GM21786 (cell line): ENCODE measurements around the gene CAPSL.
"Not testable (repeated sequence)": the region's sequence is repeated elsewhere in the genome, so short reads cannot be mapped to it uniquely, and the experiment has no call there.

ENCODE experiments used
- ATAC-seq: cut with Tn5 transposase; IDR thresholded peaks from one replicate; pipeline ENCODE4 v1.9.1; 2021; ENCODE audit not compliant: unreplicated experiment

The CAPSL gene

DNA sequence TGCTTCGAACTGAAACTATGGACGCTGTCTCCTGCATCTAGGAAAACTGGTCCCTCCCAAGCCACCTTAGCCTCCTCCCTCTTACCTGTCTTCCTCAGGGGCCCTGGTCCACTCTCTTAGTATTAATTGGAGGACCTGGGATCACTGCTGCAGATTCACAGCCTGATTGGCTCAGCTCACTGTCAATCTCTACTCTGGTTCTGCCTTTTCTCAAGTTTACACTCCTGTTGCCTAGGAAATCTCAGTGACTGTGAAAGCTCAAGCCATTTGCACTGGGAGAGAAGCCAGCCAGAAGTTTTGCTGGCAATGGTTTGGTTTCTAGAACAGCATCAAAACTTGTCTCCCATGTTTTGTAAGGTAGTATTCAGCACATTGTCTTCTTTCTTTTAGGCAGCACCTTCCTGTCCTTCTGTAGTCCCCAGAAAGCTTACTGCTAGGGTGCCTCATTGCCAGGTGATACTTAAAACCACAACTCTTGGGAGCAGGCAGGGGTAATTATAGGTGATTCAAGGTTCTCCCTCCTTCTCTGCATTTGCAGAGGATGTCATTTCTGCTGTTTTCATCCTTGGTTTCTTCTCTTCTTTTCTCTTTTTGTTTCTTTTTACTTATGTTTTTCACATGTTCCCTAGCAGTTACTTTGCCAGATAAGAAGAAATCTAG is at the start of gene CAPSL:
CAPSL (minus strand) TSS at position 55 of the 660 bp plus-strand sequence. CDS start 17,502 bp downstream, outside the sequence.
- ATAC-seq = no peak

DNA sequence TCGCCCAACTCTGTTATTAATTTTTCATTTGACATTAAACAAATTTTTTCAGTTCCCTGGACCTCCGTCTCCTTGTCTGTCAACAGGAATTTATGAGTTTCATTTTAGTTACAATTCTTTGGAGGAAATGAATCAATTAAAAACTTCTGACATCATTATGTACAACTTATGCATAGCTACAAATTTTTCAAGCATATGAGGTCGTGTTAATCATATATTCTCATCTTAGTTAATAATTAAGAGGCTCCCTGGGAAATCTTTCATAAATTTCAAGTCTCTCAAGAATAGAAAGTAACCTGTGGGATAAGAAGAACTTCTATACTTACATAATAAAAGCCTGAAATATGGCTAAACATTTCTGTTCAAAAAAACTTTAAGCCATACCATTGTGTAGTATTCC is 49.4 kb upstream of the CAPSL start:
- no peak for ATAC-seq

DNA sequence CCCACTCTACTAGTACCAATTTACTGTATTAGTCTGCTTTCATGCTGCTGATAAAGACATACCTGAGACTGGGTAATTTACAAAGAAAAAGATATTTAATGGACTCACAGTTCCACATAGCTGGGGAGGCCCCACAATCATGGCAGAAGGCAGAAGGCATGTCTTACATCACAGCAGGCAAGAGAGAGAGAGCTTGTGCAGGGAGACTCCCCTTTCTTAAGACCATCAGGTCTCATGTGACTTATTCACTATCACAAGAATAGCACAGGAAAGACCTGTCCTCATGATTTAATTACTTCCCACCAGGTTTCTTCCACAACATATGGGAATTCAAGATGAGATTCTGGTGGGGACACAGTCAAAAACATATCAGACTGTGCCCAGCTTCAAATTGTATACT is 41.3 kb upstream of the CAPSL start:
- ATAC-seq = no peak

DNA sequence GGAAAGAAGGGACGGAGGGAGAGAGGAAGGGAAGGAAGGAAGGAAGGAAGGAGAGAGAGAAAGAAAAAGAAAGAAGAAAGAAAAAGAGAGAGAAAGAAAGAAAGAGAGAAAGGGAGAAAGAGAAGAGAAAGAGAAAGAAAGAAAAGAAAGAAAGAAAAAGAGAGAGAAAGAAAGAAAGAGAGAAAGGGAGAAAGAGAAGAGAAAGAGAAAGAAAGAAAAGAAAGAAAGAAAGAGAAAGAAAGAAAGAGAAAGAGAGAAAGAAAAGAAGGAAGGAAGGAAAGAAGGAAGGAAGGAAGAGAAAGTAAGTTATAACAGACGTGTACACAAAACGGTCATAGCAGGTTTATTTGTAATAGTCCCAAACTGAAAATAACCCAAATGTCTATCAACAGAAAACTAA is 38.4 kb upstream of the CAPSL start:
- ATAC-seq = not testable (repeated sequence)

DNA sequence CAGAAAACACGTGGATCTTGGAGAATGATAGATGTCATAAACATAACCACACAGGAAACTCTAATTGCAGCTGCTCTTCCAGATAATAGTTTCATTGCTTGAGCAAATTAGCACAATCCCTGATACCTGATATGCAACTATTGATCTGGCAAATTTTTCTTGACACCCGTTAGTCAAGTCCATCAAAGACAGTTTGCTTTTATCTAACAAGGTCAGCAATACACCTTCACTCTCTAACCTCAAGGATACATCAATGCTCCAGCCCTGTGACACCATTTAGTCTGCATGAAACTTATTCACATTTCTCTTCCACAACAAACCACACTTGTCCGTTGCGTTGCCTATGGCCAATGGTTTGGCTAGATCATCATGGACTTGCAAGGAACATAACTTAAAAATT is 36.1 kb upstream of the CAPSL start:
- no peak for ATAC-seq

DNA sequence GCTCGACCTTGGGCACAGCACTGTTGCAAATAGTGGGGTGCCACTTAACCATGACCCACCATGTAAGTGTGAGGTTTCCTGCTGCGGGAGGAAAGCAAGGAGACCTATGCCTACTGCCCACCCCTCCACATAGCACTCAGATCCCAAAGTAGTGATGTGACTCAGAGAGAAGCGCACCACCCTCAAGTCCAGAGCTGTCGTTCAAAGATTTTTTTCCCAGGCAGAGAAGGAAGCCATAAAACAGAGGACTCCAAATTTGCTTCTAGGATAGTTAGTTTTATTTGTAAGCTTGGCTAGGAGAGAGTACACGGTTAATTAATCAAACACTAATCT is 33.4 kb upstream of the CAPSL start:
- no peak for ATAC-seq

DNA sequence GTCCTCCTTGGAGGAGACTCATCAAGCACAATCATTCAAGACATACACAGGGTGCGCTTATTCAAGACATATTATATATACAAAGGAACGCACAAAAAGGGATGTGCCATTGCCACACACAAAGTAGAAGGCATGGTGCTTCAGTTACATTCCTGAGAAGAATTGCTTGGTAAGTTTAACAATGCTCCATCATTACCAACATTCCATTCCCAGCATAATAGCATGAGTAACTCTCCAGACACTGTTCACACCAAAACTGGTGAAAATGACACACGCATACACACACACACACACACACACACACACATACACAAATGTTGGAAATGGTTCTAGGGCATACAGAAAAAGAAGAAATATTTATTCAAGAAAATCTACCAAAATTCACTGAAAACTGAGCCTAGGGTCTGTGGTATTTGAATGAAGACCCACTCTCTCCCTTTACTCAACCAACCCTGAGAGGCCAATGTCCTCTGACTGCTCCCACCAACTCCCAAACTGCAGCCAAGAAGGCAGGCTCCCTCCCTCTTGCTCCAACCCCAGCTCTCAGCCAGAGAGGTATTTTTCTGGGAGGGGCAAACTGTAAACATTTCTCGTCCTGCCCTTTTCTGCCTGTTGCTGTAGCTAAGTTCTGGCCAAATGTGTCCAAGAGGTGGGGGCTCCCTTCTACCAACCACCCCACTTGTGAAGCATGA is 32.9 kb upstream of the CAPSL start:
- ATAC-seq = no peak

DNA sequence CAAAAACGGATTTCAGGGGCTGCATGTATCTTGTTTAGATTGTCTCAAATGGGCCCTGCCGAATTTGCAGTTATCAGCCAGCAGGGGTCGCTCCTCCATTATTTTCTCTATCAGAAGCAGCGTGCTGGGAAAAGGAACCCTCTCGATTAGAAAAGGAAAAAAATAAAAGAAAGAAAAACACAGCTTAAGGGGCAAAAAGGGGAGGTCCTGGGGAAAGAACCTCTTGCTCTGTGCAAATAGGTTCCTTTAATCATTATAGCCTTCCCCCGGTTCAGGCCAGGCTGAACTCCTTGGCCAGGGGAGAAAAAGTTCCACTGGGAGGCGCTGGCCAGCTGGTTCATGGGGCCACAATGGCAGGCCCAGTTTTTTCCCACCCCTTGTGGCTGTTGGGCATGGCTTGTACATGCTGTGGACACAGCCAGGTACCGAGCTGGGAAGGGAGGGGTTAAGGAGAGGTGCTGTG is 25.0 kb upstream of the CAPSL start:
- ATAC-seq = no peak

DNA sequence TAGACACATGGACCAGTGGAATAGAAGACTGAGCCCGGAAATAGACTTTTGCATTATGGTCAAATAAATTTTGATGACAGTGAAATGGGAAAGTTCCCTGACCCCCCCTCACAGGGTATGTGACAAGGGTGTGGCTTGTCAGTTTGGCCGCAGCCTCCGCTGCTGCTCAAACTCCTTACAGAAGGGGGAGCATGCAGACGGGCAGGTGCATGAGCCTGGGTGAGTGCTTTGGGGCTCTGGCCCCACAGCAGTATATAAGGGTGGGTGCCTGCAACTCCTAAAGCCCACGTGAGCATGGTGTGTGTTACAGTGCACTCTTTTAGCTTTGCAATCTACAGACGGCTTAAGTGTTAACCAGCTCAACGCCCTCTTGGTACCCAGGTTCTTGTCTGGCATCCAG is 21.9 kb upstream of the CAPSL start:
- ATAC-seq = no peak

DNA sequence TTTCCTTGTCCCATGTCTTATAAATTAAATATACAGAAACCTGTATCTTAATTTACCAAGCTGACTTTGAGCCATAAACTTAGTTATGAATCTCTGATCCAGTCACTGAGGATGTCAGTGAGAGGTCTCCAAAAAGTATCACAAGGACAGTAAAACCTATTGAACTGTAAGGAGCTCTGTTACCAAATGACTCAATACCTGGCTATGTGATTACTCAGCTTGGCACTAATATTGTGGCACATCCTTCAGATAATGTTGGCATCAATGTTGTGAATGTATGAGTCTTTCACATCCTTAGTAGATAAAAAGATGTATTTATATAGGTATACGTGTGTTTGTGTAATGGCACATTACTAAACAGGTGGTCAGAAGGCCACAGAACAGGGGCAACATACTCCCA is 18.0 kb upstream of the CAPSL start:
- ATAC-seq = no peak

DNA sequence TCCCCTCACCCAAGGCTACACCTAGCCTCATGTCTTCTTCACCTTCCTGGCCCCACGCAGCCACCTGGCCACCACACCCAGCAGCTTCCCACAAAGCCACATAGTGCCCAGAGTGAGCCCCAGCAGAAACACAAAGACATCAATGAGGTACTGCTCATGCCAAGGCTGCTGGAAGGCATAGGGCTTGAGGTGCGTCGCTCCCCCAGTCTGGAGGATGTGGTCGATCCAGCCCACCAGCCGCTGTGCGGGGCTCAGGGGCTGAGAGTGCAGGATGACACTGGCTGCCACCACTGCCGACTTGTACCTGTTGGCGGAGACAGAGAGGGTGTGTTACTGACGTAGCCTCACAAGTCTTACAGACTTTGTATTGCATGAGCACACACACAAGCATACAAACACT is 15.8 kb upstream of the CAPSL start:
- ATAC-seq = no peak

DNA sequence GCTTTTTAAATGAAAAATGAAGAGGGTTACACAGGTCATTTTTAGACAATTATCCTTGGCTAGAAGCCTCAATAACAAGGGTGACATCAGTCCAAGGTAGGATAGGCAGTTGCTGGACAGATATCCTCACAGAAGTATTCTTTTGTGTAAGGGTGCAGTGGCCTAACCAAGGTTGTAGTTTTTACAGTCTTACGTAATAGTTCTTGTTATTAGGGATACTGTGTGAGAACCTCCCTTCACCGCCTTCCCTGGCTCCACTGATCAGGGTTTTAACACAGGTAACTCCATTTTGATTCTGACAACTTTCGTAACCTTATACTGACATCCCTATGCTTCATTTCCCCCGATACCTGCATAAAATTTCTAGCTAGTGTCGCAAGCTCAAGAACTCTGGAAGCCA is 8.7 kb upstream of the CAPSL start:
- no peak for ATAC-seq

DNA sequence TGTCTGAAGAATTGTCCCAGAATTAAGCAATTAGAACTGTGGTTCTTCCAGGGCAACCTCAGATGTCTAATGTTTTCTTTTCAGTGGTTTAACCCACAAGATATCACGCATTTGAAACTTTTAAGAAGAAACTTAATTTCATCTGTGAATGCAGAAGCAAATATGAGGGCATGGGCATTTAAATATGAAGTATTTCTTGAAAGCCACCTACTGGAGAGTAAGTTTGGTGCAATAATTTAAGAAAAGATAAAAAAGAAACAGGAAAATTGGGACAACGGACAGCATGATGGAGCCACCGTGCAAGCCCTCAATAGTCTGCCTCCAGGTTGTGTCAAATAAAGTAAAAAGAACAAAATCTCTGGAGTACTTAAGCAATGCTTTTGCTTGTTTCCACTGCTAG is 1.2 kb upstream of the CAPSL start:
- no peak for ATAC-seq

DNA sequence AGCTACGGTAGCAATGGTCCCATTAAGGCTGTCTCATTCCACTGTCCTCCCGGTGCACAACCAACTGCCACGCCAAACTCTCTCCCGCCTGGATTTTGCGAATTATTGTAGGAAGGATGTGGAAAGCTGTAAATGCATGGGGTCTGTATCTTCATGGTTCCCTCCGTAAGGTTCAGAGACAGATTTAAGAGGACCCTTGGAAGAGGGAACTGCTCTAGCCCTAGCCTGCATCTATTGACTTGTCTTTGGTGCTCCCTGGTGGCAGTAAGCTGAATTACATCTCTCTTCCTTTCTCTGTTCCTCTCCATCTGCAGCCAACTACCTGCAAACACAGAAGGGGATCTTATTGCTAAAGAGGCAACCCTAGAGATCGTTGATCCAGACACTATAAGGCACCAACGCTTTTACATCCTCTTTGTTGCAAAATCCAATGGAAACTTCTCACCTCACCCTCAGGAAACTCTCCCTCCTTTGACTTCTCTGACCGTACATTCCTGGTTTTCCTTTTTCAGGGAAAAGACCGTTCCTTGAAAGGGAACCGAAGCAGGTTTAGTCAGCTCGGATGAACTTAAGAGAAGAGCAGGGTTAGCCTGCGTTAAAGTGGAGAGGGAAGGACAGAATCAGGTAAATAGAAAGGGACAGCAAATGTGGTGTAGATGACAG is 11.9 kb downstream of the CAPSL start:
- peak; percentile 62 for ATAC-seq

DNA sequence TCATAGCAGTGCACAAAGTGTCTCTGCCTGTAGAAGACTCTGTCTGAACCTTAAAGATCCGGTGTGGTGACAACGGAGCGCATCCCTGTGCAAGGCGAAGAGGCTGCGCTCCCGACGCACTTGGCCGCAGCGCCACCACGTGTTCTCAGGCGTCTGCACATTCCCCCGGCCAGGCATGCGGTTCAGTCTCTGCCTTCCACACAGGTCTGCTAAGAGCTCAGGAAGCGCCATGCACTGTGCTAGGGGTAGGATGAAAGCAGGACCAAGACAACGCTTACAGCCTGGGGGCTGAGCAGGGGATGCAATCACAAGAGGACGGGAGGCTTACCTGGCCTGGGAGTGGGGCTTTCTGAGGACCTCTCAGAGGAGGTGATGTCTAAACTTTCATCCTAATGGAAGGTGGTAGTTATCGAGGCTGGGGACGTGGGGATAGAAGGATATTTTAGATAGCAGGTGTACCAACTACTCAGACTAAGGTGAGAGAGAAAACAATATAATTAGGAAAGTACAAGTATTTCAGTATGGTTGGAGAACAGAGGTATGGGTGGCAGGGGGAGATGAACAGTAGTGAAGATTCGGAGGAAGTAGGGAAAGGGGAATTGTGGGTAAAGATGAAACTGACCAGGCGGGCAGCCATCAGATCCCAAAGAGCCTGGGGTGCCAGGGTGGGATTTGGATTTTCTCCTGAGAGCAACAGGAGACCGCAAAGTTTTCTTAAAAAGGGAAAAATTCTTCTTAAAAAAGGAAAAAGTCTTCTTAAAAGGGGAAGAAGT is 13.3 kb downstream of the CAPSL start:
- peak; percentile 60 for ATAC-seq

DNA sequence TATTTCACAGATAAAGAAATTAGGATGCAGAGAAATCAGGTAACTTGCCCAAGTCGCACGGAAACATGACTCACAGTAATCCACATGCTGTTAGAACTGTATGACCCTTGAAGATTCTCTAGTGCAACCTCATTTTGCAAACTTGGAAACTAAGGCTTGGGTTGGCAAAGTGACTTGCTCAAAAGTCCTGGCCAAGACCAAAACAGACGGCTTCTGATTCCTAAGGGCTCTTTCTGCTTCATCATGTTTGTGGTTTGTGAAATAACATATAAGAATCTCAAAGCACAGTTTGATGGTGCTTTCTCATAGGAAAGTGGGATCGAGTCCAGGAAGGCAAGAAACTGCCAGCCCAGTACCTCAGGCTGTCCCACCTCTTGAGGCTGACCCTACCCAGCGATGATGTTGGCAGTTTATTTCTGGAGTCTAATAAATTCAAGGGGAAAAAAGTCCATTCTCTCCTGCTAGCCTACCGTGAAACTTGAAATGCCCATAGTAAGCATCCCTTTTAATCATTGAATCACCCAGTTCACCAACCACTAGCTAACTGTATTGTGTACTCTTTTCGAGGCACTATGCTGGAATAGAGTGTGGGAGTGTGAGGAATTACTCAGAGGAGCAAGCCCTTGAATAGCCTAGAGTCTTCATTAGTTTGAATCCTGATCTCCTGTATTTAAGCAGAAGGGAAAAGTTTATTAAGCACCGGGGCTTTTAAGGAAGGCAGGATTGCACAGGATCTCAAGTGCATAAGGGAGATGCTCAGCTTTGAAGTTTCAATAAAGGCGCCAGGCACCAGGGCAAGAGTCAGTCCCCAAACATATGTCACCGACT is 14.1 kb downstream of the CAPSL start:
- ATAC-seq = no peak

DNA sequence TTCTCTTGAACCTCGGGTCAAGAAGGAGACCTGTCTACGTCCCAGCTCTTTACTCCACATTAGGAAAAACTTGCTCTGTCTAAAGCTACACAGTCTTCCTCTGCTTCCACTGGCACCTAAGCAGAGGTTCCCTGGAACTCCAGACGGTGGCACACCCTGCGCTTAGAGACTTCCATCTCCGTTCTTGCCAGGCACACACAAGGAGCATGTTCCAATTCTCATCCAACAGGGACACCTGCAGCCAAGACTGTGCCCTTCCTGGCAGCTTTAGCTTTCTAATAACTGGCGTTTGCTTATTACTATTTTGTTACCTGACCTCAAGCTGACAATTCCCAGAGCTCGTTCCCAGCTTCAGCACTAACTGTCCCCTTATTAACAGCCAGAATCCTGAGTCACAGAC is 16.0 kb downstream of the CAPSL start:
- no peak for ATAC-seq

DNA sequence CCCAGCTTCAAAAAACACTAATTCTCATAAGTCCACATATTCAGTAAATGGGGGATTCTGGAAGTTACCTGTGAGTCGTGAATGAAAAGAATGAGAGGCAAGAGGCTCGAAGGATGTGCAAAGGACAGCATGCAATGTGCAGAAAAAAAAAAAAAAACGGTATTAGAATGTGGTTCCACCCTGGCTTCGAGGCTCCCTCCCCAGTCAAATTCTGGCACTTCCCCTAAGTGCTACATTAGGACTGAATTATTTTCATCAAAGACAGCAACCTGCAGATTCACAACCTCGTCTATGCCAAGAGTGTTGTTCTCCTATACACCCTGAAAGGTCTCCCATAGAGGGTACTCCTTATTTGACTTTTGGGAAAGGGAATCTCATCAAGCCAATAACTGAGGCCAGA is 16.5 kb downstream of the CAPSL start:
- ATAC-seq = no peak

DNA sequence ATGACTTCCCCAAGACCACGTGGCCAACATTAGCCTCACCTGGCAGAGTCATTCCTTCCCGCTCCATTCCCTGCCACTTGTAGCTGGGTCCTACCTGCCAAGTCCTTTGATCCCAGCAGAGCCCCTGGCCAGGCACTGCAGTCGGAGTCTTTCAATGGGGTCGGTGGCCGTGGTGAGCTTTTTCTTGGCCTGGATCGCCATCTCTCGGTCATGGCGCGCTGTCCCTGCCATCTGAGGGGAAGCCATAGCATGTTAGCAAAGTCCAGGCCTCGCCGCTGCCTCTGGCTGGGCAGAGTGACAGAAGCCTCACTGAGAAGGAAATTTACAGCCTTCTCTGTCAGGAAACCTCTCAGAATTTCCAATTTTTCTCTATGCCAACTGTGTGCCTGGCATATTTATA is 17.5 kb downstream of the CAPSL start:
- ATAC-seq = no peak

DNA sequence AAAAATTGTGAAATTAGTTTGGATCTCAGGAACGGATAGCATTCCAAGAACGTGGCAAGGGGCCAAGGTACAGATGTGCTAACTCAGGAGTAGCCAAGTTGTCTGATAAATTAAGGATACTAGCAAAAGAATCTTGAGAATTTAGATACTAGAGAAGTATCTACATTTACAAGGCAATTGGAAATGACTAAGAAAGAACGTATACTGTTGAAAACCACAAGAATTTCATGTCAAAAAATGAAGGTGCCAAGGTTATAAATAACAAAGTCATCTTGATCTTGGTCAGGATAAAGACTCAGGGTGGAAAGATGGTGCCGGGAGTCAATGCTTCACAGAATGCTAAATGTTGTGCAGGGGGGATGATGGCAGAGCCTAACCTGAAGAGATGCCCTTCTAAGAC is 19.2 kb downstream of the CAPSL start:
- ATAC-seq = no peak

DNA sequence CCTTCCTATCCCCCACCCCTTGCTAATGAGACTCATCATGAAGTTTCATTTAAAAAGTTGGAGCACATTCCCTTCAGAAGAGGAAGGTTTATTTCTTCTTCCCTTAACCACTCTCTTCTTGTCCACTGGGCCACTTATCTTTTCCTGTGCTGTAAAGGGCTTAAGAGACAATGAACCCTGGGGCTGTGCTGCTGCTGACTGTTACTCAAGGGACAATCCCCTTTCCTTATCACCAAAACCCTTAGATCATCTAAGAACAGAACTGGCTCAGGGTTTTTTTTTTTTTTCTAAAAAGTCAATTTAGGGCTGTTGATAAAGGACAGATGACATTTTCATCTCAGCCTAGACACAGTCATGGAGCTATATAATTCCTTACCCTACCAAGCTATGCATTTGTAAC is 29.6 kb downstream of the CAPSL start:
- ATAC-seq = no peak
